ENCODE data around the gene SNX22.

Gene SNX22

GRCh38 chr15:64197425-64197824, 45.9 kb downstream of the SNX22 start:
- DNase-seq (ENCODE audit: low spot score) = no peak
- no peak for FAIRE-seq

GRCh38 chr15:64205202-64205601, 53.7 kb downstream of the SNX22 start:
- FAIRE-seq (no peak), DNase-seq (ENCODE audit: low spot score) (no peak)

Data from RCC 7860 (cell line).